ENCODE measurements around the gene PCNX2. TPM values are rescaled to one million over a fixed set of nuclear protein-coding genes. Genes with fewer than 3 reads are reported as not detected.

Gene PCNX2
- total and polyA plus RNA-seq, 2 donors (not counting 1 experiment from before 2014, with no cell fraction given), result 17.6 to 34.7 TPM

DNA sequence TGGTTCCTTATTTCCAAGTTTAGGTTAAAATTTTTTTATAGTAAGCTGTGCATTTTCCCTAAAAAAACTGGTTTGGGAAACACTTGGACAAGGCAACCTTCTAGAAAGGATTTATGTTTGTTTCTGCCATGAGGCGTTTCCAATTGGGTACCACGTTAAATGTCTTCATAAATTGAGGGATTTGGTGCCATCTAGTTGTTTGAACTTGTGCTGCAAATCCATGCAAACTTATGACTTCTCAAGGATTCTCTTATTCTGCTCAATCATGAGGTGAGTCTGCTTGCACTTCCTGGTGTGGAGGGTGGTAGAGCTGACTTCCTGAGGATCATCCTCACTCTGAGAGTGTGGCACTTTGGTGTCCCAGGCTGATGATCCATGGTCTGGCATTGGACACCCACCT is 123.3 kb downstream of the PCNX2 start:
- H3K9me3 ChIP-seq (ENCODE audit: control extremely low read depth in 1 of 3, control insufficient read depth in 2 of 3, insufficient read depth in 1 of 3, low read length in 2 of 3), result peaks cover 0 to 6% (median 3%) of the 10 kb centered on the region in 3 donors
- no peak overlapping the region for H3K4me3 ChIP-seq (ENCODE audit: control extremely low read depth in 1 of 5, extremely low read depth in 1 of 5, insufficient read depth in 1 of 5, low read depth in 2 of 5, low read length in 4 of 5)
- ChIA-PET CTCF (no interaction called here), POLR2A (no interaction called here)
- H3K9ac ChIP-seq (ENCODE audit: low read length), result no peak overlapping the region
- H4K20me1 ChIP-seq (ENCODE audit: control insufficient read depth, insufficient read depth, low read length, poor library complexity, severe bottlenecking), result no peaks in the 10 kb centered on the region
- DNase-seq, result no peak
- peaks cover 0 to 17% of the 10 kb centered on the region in 2 experiments for H3K36me3 ChIP-seq (replicated peaks in 1 of 2; ENCODE audit: control extremely low read depth in 1 of 2, control insufficient read depth in 1 of 2, extremely low read depth in 1 of 2, insufficient read depth in 2 of 2, low read length in 1 of 2)
- WGBS (ENCODE audit: insufficient coverage), result 93% methylated on average over 2 of the region's 2 CpGs
- no peak overlapping the region for H2AFZ ChIP-seq (ENCODE audit: insufficient read depth, low read depth, low read length, poor library complexity, severe bottlenecking)
- H3K27ac ChIP-seq (ENCODE audit: low read length in 2 of 2), result no peak overlapping the region
- H3K4me2 ChIP-seq (replicated peaks; ENCODE audit: low read depth, low read length, poor library complexity, severe bottlenecking), result no peak overlapping the region
- intact Hi-C loops (cut with micrococcal nuclease), result no loop called here
- Mint-ChIP-seq H3K27ac (no peak overlapping the region), H3K9me3 (ENCODE audit: insufficient read depth) (peaks cover 3% of the 10 kb centered on the region), H3K4me1 (no peaks in the 10 kb centered on the region), H3K27me3 (no peaks in the 10 kb centered on the region), H3K4me3 (no peak overlapping the region)
- H3K79me2 ChIP-seq (ENCODE audit: control insufficient read depth, insufficient read depth, low read length), result no peaks in the 10 kb centered on the region
- ATAC-seq (ENCODE audit: low read depth), result no peak
- TF ChIP-seq, protein P1, sequence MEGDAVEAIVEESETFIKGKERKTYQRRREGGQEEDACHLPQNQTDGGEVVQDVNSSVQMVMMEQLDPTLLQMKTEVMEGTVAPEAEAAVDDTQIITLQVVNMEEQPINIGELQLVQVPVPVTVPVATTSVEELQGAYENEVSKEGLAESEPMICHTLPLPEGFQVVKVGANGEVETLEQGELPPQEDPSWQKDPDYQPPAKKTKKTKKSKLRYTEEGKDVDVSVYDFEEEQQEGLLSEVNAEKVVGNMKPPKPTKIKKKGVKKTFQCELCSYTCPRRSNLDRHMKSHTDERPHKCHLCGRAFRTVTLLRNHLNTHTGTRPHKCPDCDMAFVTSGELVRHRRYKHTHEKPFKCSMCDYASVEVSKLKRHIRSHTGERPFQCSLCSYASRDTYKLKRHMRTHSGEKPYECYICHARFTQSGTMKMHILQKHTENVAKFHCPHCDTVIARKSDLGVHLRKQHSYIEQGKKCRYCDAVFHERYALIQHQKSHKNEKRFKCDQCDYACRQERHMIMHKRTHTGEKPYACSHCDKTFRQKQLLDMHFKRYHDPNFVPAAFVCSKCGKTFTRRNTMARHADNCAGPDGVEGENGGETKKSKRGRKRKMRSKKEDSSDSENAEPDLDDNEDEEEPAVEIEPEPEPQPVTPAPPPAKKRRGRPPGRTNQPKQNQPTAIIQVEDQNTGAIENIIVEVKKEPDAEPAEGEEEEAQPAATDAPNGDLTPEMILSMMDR (IDR thresholded peaks at IDR 0.05), result no peak
- no peak for TF ChIP-seq EZH2 (IDR thresholded peaks at IDR 0.05; ENCODE audit: borderline replicate concordance, insufficient read depth, low read depth, low read length, poor library complexity, severe bottlenecking)
- no peaks in the 10 kb centered on the region for H3K4me1 ChIP-seq (ENCODE audit: control insufficient read depth in 2 of 2, insufficient read depth in 2 of 2, low read length in 2 of 2)
- no peaks in the 10 kb centered on the region for H3K27me3 ChIP-seq (replicated peaks in 1 of 4; ENCODE audit: control extremely low read depth in 1 of 4, control insufficient read depth in 3 of 4, insufficient read depth in 4 of 4, low read length in 3 of 4)

DNA sequence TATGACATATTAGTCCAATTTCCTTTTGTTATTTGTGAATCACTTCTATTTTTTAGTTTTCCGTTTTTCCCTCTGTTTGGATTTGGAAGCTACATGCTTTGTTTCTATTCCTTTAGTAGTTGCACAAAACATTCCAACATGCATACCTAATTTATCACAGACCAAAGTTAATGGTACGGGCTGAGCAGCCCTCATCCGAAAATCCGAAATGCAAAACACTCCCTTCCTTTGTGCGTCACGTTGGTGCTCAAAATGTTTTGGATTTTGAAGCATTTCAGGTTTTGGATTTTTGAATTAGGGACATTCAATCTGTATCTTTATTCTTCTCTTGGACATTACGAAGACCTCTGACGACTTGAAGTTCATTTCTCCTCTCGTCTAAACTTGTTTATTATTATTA is 124.8 kb downstream of the PCNX2 start:
- no peaks in the 10 kb centered on the region for H4K20me1 ChIP-seq (ENCODE audit: control insufficient read depth, insufficient read depth, low read length, poor library complexity, severe bottlenecking)
- Mint-ChIP-seq H3K9me3 (ENCODE audit: insufficient read depth) (peaks cover 2% of the 10 kb centered on the region), H3K4me1 (no peaks in the 10 kb centered on the region), H3K27ac (no peak overlapping the region), H3K27me3 (no peaks in the 10 kb centered on the region), H3K4me3 (no peak overlapping the region)
- 96% methylated on average over 4 of the region's 9 CpGs for WGBS (ENCODE audit: insufficient coverage)
- H3K9me3 ChIP-seq (ENCODE audit: control extremely low read depth in 1 of 3, control insufficient read depth in 2 of 3, insufficient read depth in 1 of 3, low read length in 2 of 3), result peaks cover 0 to 3% (median 0%) of the 10 kb centered on the region in 3 donors
- ATAC-seq (ENCODE audit: low read depth) (no peak), DNase-seq (no peak)
- H3K9ac ChIP-seq (ENCODE audit: low read length), result no peak overlapping the region
- H3K27me3 ChIP-seq (replicated peaks in 1 of 4; ENCODE audit: control extremely low read depth in 1 of 4, control insufficient read depth in 3 of 4, insufficient read depth in 4 of 4, low read length in 3 of 4), result no peaks in the 10 kb centered on the region
- H3K36me3 ChIP-seq (replicated peaks in 1 of 2; ENCODE audit: control extremely low read depth in 1 of 2, control insufficient read depth in 1 of 2, extremely low read depth in 1 of 2, insufficient read depth in 2 of 2, low read length in 1 of 2), result peaks cover 0 to 11% of the 10 kb centered on the region in 2 experiments
- intact Hi-C loops (cut with micrococcal nuclease), result no loop called here
- POLR2A ChIA-PET, result no interaction called here
- H3K4me2 ChIP-seq (replicated peaks; ENCODE audit: low read depth, low read length, poor library complexity, severe bottlenecking), result no peak overlapping the region
- CTCF ChIA-PET, result no interaction called here
- H3K27ac ChIP-seq (ENCODE audit: low read length in 2 of 2), result no peak overlapping the region
- H3K4me1 ChIP-seq (ENCODE audit: control insufficient read depth in 2 of 2, insufficient read depth in 2 of 2, low read length in 2 of 2), result no peaks in the 10 kb centered on the region
- H3K4me3 ChIP-seq (ENCODE audit: control extremely low read depth in 1 of 5, extremely low read depth in 1 of 5, insufficient read depth in 1 of 5, low read depth in 2 of 5, low read length in 4 of 5), result no peak overlapping the region
- TF ChIP-seq EZH2 (IDR thresholded peaks at IDR 0.05; ENCODE audit: borderline replicate concordance, insufficient read depth, low read depth, low read length, poor library complexity, severe bottlenecking), result no peak
- TF ChIP-seq, protein P1 (IDR thresholded peaks at IDR 0.05), result no peak
- no peaks in the 10 kb centered on the region for H3K79me2 ChIP-seq (ENCODE audit: control insufficient read depth, insufficient read depth, low read length)
- H2AFZ ChIP-seq (ENCODE audit: insufficient read depth, low read depth, low read length, poor library complexity, severe bottlenecking), result no peak overlapping the region

Data from B cell (primary cell).